Measurements from ENCODE around the gene ULK4.
"Not testable (repeated sequence)": the region's sequence is repeated elsewhere in the genome, so short reads cannot be mapped to it uniquely, and the experiment has no call there.

ULK4 gene

GRCh38 chr3:41446316-41446715, 515.6 kb downstream of the ULK4 start:
- not testable (repeated sequence) for DNase-seq (ENCODE audit: low read depth in 2 of 2)

- DNase-seq (ENCODE audit: low read depth in 2 of 2) = no peak
Observed at GRCh38 chr3:41441568-41441967, 520.3 kb downstream of the ULK4 start.

- no peak for DNase-seq (ENCODE audit: low read depth in 2 of 2)
Observed at GRCh38 chr3:41441139-41441538, 520.8 kb downstream of the ULK4 start.

GRCh38 chr3:41436983-41437382, 524.9 kb downstream of the ULK4 start:
- no peak for DNase-seq (ENCODE audit: low read depth in 2 of 2)

- DNase-seq (ENCODE audit: low read depth in 2 of 2) = peak; percentile 15 to 18
Observed at GRCh38 chr3:41434781-41435180, 527.1 kb downstream of the ULK4 start.

- DNase-seq (ENCODE audit: low read depth in 2 of 2) = no peak
Observed at GRCh38 chr3:41431386-41431785, 530.5 kb downstream of the ULK4 start.

- no peak for DNase-seq (ENCODE audit: low read depth in 2 of 2)
Observed at GRCh38 chr3:41430886-41431285, 531.0 kb downstream of the ULK4 start.

GRCh38 chr3:41430391-41430790, 531.5 kb downstream of the ULK4 start:
- DNase-seq (ENCODE audit: low read depth in 2 of 2) = no peak

- DNase-seq (ENCODE audit: low read depth in 2 of 2) = no peak
Observed at GRCh38 chr3:41426485-41426884, 535.4 kb downstream of the ULK4 start.

- no peak for DNase-seq (ENCODE audit: low read depth in 2 of 2)
Observed at GRCh38 chr3:41424543-41425300, 537.2 kb downstream of the ULK4 start.

GRCh38 chr3:41419809-41420208, 542.1 kb downstream of the ULK4 start:
- DNase-seq (ENCODE audit: low read depth in 2 of 2) = no peak

- DNase-seq (ENCODE audit: low read depth in 2 of 2) = no peak
Observed at GRCh38 chr3:41418961-41419691, 542.8 kb downstream of the ULK4 start.

- DNase-seq (ENCODE audit: low read depth in 2 of 2) = no peak
Observed at GRCh38 chr3:41417574-41417973, 544.3 kb downstream of the ULK4 start.

GRCh38 chr3:41411065-41411464, 550.8 kb downstream of the ULK4 start:
- no peak for DNase-seq (ENCODE audit: low read depth in 2 of 2)

GRCh38 chr3:41405466-41405865, 556.4 kb downstream of the ULK4 start:
- DNase-seq (ENCODE audit: low read depth in 2 of 2) = peak in 1 of 2 experiments; percentile 5

- DNase-seq (ENCODE audit: low read depth in 2 of 2) = no peak
Observed at GRCh38 chr3:41404582-41404981, 557.3 kb downstream of the ULK4 start.

GRCh38 chr3:41394896-41395295, 567.0 kb downstream of the ULK4 start:
- DNase-seq (ENCODE audit: low read depth in 2 of 2) = no peak

GRCh38 chr3:41370765-41371535, 591.0 kb downstream of the ULK4 start:
- not testable (repeated sequence) for DNase-seq (ENCODE audit: low read depth in 2 of 2)

GRCh38 chr3:41370307-41370706, 591.6 kb downstream of the ULK4 start:
- DNase-seq (ENCODE audit: low read depth in 2 of 2) = no peak

- no peak for DNase-seq (ENCODE audit: low read depth in 2 of 2)
Observed at GRCh38 chr3:41369838-41370237, 592.1 kb downstream of the ULK4 start.

GRCh38 chr3:41365973-41366372, 595.9 kb downstream of the ULK4 start:
- no peak for DNase-seq (ENCODE audit: low read depth in 2 of 2)

GRCh38 chr3:41364736-41365135, 597.2 kb downstream of the ULK4 start:
- no peak for DNase-seq (ENCODE audit: low read depth in 2 of 2)

Measured in fibroblast of skin of left quadriceps (primary cell).